ENCODE measurements around the gene ELANE. TPM values are rescaled to one million over a fixed set of nuclear protein-coding genes. Genes with fewer than 3 reads are reported as not detected.

ELANE gene
- total and polyA plus RNA-seq, 9 of the 15 experiments (the other 6 are each of a cell fraction or from before 2014, with no cell fraction given): not detected

- TF ChIP-seq PKNOX1 (IDR thresholded peaks at IDR 0.05) (0 out of 2 replicates have a peak, but pooled peaks have one; percentile 6), NEUROD1 (IDR thresholded peaks at IDR 0.05; ENCODE audit: borderline replicate concordance, low read depth, low read length, partially characterized antibody) (peak; percentile 28), ZBED1 (IDR thresholded peaks at IDR 0.05) (no peak), KDM4B (IDR thresholded peaks at IDR 0.05; ENCODE audit: borderline replicate concordance in 2 of 2, low read depth in 1 of 2) (peak in 1 of 2 experiments; percentile 72; a peak in 1 of 4 replicates), ZNF449 (CRISPR knock-in tag; IDR thresholded peaks at IDR 0.05) (peak; percentile 38; the same call in 1 of the 2 replicates), ZNF41 (CRISPR knock-in tag; conservative IDR thresholded peaks at IDR 0.05) (0 out of 2 replicates have a peak, but pooled peaks have one; percentile 32), ZNF696 (CRISPR knock-in tag; conservative IDR thresholded peaks at IDR 0.05) (no peak), ZNF561 (CRISPR knock-in tag; conservative IDR thresholded peaks at IDR 0.05) (no peak), ZNF644 (tag; IDR thresholded peaks at IDR 0.05; ENCODE audit: low read depth) (peak; percentile 72; the same call in 1 of the 2 replicates), ZNF175 (CRISPR knock-in tag; IDR thresholded peaks at IDR 0.05; ENCODE audit: low read depth) (0 out of 2 replicates have a peak, but pooled peaks have one; percentile 29), SLC30A9 (CRISPR knock-in tag; IDR thresholded peaks at IDR 0.05) (no peak), TRIM24 (IDR thresholded peaks at IDR 0.05) (peak in 1 of 2 experiments; percentile 50; a peak in 1 of 4 replicates)
- TF ChIP-seq, protein P1, sequence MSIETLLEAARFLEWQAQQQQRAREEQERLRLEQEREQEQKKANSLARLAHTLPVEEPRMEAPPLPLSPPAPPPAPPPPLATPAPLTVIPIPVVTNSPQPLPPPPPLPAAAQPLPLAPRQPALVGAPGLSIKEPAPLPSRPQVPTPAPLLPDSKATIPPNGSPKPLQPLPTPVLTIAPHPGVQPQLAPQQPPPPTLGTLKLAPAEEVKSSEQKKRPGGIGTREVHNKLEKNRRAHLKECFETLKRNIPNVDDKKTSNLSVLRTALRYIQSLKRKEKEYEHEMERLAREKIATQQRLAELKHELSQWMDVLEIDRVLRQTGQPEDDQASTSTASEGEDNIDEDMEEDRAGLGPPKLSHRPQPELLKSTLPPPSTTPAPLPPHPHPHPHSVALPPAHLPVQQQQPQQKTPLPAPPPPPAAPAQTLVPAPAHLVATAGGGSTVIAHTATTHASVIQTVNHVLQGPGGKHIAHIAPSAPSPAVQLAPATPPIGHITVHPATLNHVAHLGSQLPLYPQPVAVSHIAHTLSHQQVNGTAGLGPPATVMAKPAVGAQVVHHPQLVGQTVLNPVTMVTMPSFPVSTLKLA (conservative IDR thresholded peaks at IDR 0.05): peak in 1 of 2 experiments; percentile 40; a peak in 1 of 4 replicates
- TF ChIP-seq, protein P2, sequence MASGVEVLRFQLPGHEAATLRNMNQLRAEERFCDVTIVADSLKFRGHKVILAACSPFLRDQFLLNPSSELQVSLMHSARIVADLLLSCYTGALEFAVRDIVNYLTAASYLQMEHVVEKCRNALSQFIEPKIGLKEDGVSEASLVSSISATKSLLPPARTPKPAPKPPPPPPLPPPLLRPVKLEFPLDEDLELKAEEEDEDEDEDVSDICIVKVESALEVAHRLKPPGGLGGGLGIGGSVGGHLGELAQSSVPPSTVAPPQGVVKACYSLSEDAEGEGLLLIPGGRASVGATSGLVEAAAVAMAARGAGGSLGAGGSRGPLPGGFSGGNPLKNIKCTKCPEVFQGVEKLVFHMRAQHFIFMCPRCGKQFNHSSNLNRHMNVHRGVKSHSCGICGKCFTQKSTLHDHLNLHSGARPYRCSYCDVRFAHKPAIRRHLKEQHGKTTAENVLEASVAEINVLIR (CRISPR knock-in tag; IDR thresholded peaks at IDR 0.05): no peak
These were observed 28.5 kb upstream of the ELANE start (continued) for GRCh38 chr19:823565-824121.
